K562 (cell line): Measurements from ENCODE around the gene ESPL1. TPM values are rescaled to one million over a fixed set of nuclear protein-coding genes. Genes with fewer than 3 reads are reported as not detected.

Experiments used
- ATF2 ChIP-seq: sonication (generic); formaldehyde crosslinking; IDR thresholded peaks from 2 replicates; pipeline ENCODE4 v1.8.1; 2022; ENCODE audit warnings: missing genetic modification reagents
- ATF3 ChIP-seq, 2 experiments: fragments of 450-650 bp in 1 of 2; sonication (generic) in 1 of 2; formaldehyde crosslinking in 1 of 2; IDR thresholded peaks in 1 of 2; conservative IDR thresholded peaks in 1 of 2; 2 replicates each; pipeline versions ENCODE4 v1.6.1 to v1.8.1; 2016 to 2023; ENCODE audit warnings: mild to moderate bottlenecking in 2 of 2, moderate library complexity in 2 of 2, inconsistent platforms in 1 of 2, missing genetic modification reagents in 1 of 2
- C11orf30 ChIP-seq: fragments of 450-650 bp; IDR thresholded peaks from 2 replicates; pipeline ENCODE4 v1.6.1; 2016; ENCODE audit warnings: low read depth, mild to moderate bottlenecking
- CHD1 ChIP-seq: fragments of 200-600 bp; sonication (generic); IDR thresholded peaks from one replicate; pipeline ENCODE4 v1.6.1; 2012; ENCODE audit warnings: mild to moderate bottlenecking, moderate library complexity, low read length, inconsistent platforms
- ELK1 ChIP-seq: sonication (generic); formaldehyde crosslinking; IDR thresholded peaks from 2 replicates; pipeline ENCODE4 v1.8.1; 2022; ENCODE audit warnings: missing genetic modification reagents
- ETV6 ChIP-seq, 3 experiments: fragments of 150-350 bp in 1 of 3; sonication (generic) in 1 of 3; formaldehyde crosslinking in 1 of 3; IDR thresholded peaks; 2 replicates each; pipeline versions ENCODE4 v1.6.1 to v1.8.0; 2014 to 2022; ENCODE audit warnings: borderline replicate concordance in 2 of 3, low read depth in 2 of 3, antibody characterized with exemption in 1 of 3, low read length in 1 of 3, mild to moderate bottlenecking in 1 of 3, missing genetic modification reagents in 1 of 3
- FOSL1 ChIP-seq: fragments of 200-800 bp; sonication (Bioruptor generic); conservative IDR thresholded peaks from 2 replicates; pipeline ENCODE4 v1.6.1; 2016; ENCODE audit warnings: missing genetic modification characterization, missing compliant biosample characterization
- GABPB1 ChIP-seq: sonication (generic); formaldehyde crosslinking; IDR thresholded peaks from 2 replicates; pipeline ENCODE4 v1.8.0; 2022; ENCODE audit warnings: mild to moderate bottlenecking, missing genetic modification reagents
- HSF4 ChIP-seq: fragments of 250-450 bp; sonication (Bioruptor Pico); IDR thresholded peaks from 2 replicates; pipeline ENCODE4 v2.1.2; 2022; ENCODE audit warnings: mild to moderate bottlenecking, moderate library complexity, borderline replicate concordance
- PHF8 ChIP-seq: fragments of 200-600 bp; sonication (generic); IDR thresholded peaks from 2 replicates; pipeline ENCODE4 v1.6.1; 2012; ENCODE audit warnings: mixed run types, mild to moderate bottlenecking, inconsistent platforms, low read length, moderate library complexity, borderline replicate concordance
- PREB ChIP-seq: sonication (generic); formaldehyde crosslinking; IDR thresholded peaks from 2 replicates; pipeline ENCODE4 v1.8.1; 2023; ENCODE audit warnings: mild to moderate bottlenecking, missing genetic modification reagents
- SP2 ChIP-seq: IDR thresholded peaks from 2 replicates; pipeline ENCODE4 v1.6.1; 2011; ENCODE audit warnings: mild to moderate bottlenecking, low read depth, low read length, moderate library complexity; ENCODE audit not compliant: poor library complexity, severe bottlenecking; ENCODE audit errors: extremely low read depth
- TAL1 ChIP-seq: fragments of 450-650 bp; IDR thresholded peaks from 2 replicates; pipeline ENCODE4 v1.6.1; 2016; ENCODE audit warnings: mild to moderate bottlenecking
- TCF7 ChIP-seq: sonication (generic); IDR thresholded peaks from 2 replicates; pipeline ENCODE4 v1.6.1; 2016; ENCODE audit warnings: antibody characterized with exemption, borderline replicate concordance
- WHSC1 ChIP-seq: IDR thresholded peaks from one replicate; pipeline ENCODE4 v1.6.1; 2012; ENCODE audit warnings: low read length, control low read depth, inconsistent platforms
- ZBTB33 ChIP-seq: sonication (generic); formaldehyde crosslinking; IDR thresholded peaks from 2 replicates; pipeline ENCODE4 v1.8.1; 2023; ENCODE audit warnings: mild to moderate bottlenecking, missing genetic modification reagents
- ZNF76 ChIP-seq: fragments of 250-450 bp; sonication (Bioruptor Pico); IDR thresholded peaks from 2 replicates; pipeline ENCODE4 v1.4.0; 2020; ENCODE audit warnings: mild to moderate bottlenecking, moderate library complexity, borderline replicate concordance
- ZNF785 ChIP-seq: fragments of 250-450 bp; sonication (Bioruptor Pico); IDR thresholded peaks from 2 replicates; pipeline ENCODE4 v1.4.0; 2020; ENCODE audit warnings: mild to moderate bottlenecking
- polyA plus RNA-seq, 8 experiments: library from polyadenylated mRNA; depleted of rRNA in 4 of 8; stranded (reverse) in 5 of 8; unstranded in 3 of 8; fragments of >200 nt; fragmentation: Nextera tagmentation in 2 of 8; fragmentation: Illumina TruSeq in 1 of 8; extraction: Ambion mirVana in 2 of 8; extraction: Trizol in 1 of 8; gene quantifications; 2 replicates each; pipeline versions ENCODE4 v1.2.1 to v1.2.3, GENCODE V29; 2011 to 2014; ENCODE audit warnings: inconsistent platforms in 1 of 8, missing spikeins in 1 of 8
- total RNA-seq, 7 experiments: library from RNA; depleted of rRNA in 6 of 7; stranded (reverse); fragments of >200 nt in 6 of 7; fragmentation: Illumina TruSeq in 2 of 7; extraction: Trizol in 2 of 7; gene quantifications; 2 replicates each; pipeline versions ENCODE4 v1.2.1 to v1.2.3, GENCODE V29; 2011 to 2021; ENCODE audit warnings: low replicate concordance in 1 of 7

The ESPL1 gene
- total and polyA plus RNA-seq, 9 of the 15 experiments (the other 6 are each of a cell fraction or from before 2014, with no cell fraction given) = 1.2 to 55.0 (median 18.7) TPM

- TF ChIP-seq ZBTB33 (CRISPR knock-in tag) (peak; percentile 85), ETV6 (IDR thresholded peaks at IDR 0.05; ENCODE audit: borderline replicate concordance in 1 of 2, low read depth in 2 of 2, low read length in 1 of 2) (no peak), ETV6 (CRISPR knock-in tag; IDR thresholded peaks at IDR 0.05; ENCODE audit: borderline replicate concordance) (no peak), ATF3 (IDR thresholded peaks at IDR 0.05) (peak; percentile 6; the same call in 1 of the 2 replicates), ATF3 (CRISPR knock-in tag; conservative IDR thresholded peaks at IDR 0.05) (no peak), HSF4 (CRISPR knock-in tag) (no peak), ZNF76 (CRISPR knock-in tag) (no peak), C11orf30 (no peak), SP2 (no peak), CHD1 (no peak), TCF7 (no peak), ELK1 (no peak), GABPB1 (CRISPR knock-in tag) (peak; percentile 48), TAL1 (no peak), PREB (CRISPR knock-in tag) (no peak), ZNF785 (CRISPR knock-in tag) (no peak), FOSL1 (tag) (peak; percentile 56), ATF2 (CRISPR knock-in tag) (no peak), PHF8 (no peak), WHSC1 (no peak)
These were observed 31.5 kb downstream of the ESPL1 start, which contains the start of gene MYG1 (continued) for GRCh38 chr12:53299454-53300180.
